WTC11 (cell line): ENCODE results near the gene TRIM44. TPM values are rescaled to one million over a fixed set of nuclear protein-coding genes. Genes with fewer than 3 reads are reported as not detected.

Experiments
- ATAC-seq: fragments of 200-7000 bp; cut with Tn5 transposase; 2 replicates; pipeline ENCODE4 v1.10.0; 2021; ENCODE audit warnings: mild to moderate bottlenecking, moderate library complexity
- CTCF ChIA-PET: fragments of 300-600 bp; sonication (Branson Sonifier 250); formaldehyde crosslinking; loops from one replicate; lab custom pipeline; 2021; ENCODE audit warnings: antibody characterized with exemption; lab: Charles Lee
- POLR2A ChIA-PET: fragments of 350-600 bp; sonication (Branson Sonifier 250); formaldehyde crosslinking; loops from one replicate; lab custom pipeline; 2021; ENCODE audit warnings: antibody characterized with exemption; lab: Charles Lee
- DNase-seq: peaks from one replicate; pipeline ENCODE4 v3.0.0; 2021; ENCODE audit warnings: low spot score
- H3K27ac Mint-ChIP-seq: 2 replicates; pipeline ENCODE4 v1.8.0; 2021; ENCODE audit warnings: mixed read lengths
- H3K27me3 Mint-ChIP-seq: 2 replicates; pipeline ENCODE4 v1.8.0; 2021; ENCODE audit warnings: low read depth, mild to moderate bottlenecking, moderate library complexity, mixed read lengths
- H3K36me3 Mint-ChIP-seq: 2 replicates; pipeline ENCODE4 v1.8.0; 2021; ENCODE audit warnings: mixed read lengths
- H3K4me1 Mint-ChIP-seq: 2 replicates; pipeline ENCODE4 v1.8.0; 2022; ENCODE audit warnings: mixed read lengths
- H3K4me3 Mint-ChIP-seq: 2 replicates; pipeline ENCODE4 v1.8.0; 2021; ENCODE audit warnings: mild to moderate bottlenecking, moderate library complexity, mixed read lengths
- H3K9me3 Mint-ChIP-seq: 2 replicates; pipeline ENCODE4 v1.8.0; 2021; ENCODE audit warnings: mixed read lengths
- AFF4 ChIP-seq: sonication (generic); formaldehyde crosslinking; IDR thresholded peaks from 2 replicates; pipeline ENCODE4 v1.8.1; 2023; ENCODE audit warnings: mild to moderate bottlenecking, missing genetic modification reagents, borderline replicate concordance
- AR ChIP-seq: fragments of 250-450 bp; sonication (Bioruptor Pico); IDR thresholded peaks from 2 replicates; pipeline ENCODE4 v1.9.0; 2021; ENCODE audit warnings: mild to moderate bottlenecking
- ATF3 ChIP-seq: sonication (generic); formaldehyde crosslinking; conservative IDR thresholded peaks from 2 replicates; pipeline ENCODE4 v1.8.1; 2022; ENCODE audit warnings: mild to moderate bottlenecking, missing genetic modification reagents
- E2F4 ChIP-seq: sonication (generic); formaldehyde crosslinking; IDR thresholded peaks from 2 replicates; pipeline ENCODE4 v1.8.1; 2022; ENCODE audit warnings: low read depth, mild to moderate bottlenecking, moderate library complexity, missing genetic modification reagents, borderline replicate concordance
- ESRRA ChIP-seq: sonication (generic); formaldehyde crosslinking; IDR thresholded peaks from 2 replicates; pipeline ENCODE4 v1.8.1; 2022; ENCODE audit warnings: mild to moderate bottlenecking, missing genetic modification reagents, borderline replicate concordance
- ETV6 ChIP-seq: sonication (generic); formaldehyde crosslinking; IDR thresholded peaks from 2 replicates; pipeline ENCODE4 v1.8.1; 2022; ENCODE audit warnings: mild to moderate bottlenecking, missing genetic modification reagents
- FOXJ3 ChIP-seq: sonication (generic); formaldehyde crosslinking; IDR thresholded peaks from 2 replicates; pipeline ENCODE4 v1.9.0; 2021; ENCODE audit warnings: missing genetic modification reagents, mild to moderate bottlenecking, borderline replicate concordance
- FOXK1 ChIP-seq: sonication (generic); formaldehyde crosslinking; IDR thresholded peaks from 2 replicates; pipeline ENCODE4 v1.8.0; 2022; ENCODE audit warnings: mild to moderate bottlenecking, moderate library complexity, missing genetic modification reagents
- FOXP4 ChIP-seq: sonication (generic); formaldehyde crosslinking; IDR thresholded peaks from 2 replicates; pipeline ENCODE4 v1.8.0; 2022; ENCODE audit warnings: mild to moderate bottlenecking, missing genetic modification reagents
- HMGA2 ChIP-seq: fragments of 250-450 bp; sonication (Bioruptor Pico); IDR thresholded peaks from 2 replicates; pipeline ENCODE4 v1.4.0; 2021; ENCODE audit warnings: mild to moderate bottlenecking, moderate library complexity
- JAZF1 ChIP-seq: fragments of 250-450 bp; sonication (Bioruptor Pico); IDR thresholded peaks from 2 replicates; pipeline ENCODE4 v1.9.0; 2021; ENCODE audit warnings: moderate library complexity, mild to moderate bottlenecking, inconsistent platforms
- MAX ChIP-seq: sonication (generic); formaldehyde crosslinking; IDR thresholded peaks from 2 replicates; pipeline ENCODE4 v1.8.0; 2022; ENCODE audit warnings: mild to moderate bottlenecking, missing genetic modification reagents
- NFATC4 ChIP-seq: fragments of 250-450 bp; sonication (Bioruptor Pico); IDR thresholded peaks from 2 replicates; pipeline ENCODE4 v1.9.0; 2021; ENCODE audit warnings: mild to moderate bottlenecking
- NFE2L1 ChIP-seq: sonication (generic); formaldehyde crosslinking; IDR thresholded peaks from 2 replicates; pipeline ENCODE4 v1.8.1; 2023; ENCODE audit warnings: missing genetic modification reagents
- NFYB ChIP-seq: sonication (generic); formaldehyde crosslinking; conservative IDR thresholded peaks from 2 replicates; pipeline ENCODE4 v1.8.0; 2022; ENCODE audit warnings: low read depth, missing genetic modification reagents
- NR3C1 ChIP-seq: sonication (generic); formaldehyde crosslinking; conservative IDR thresholded peaks from 2 replicates; pipeline ENCODE4 v1.8.1; 2023; ENCODE audit warnings: low read depth, mild to moderate bottlenecking, missing genetic modification reagents
- OVOL2 ChIP-seq: fragments of 250-450 bp; sonication (Bioruptor Pico); IDR thresholded peaks from 2 replicates; pipeline ENCODE4 v1.9.0; 2021; ENCODE audit warnings: mild to moderate bottlenecking, borderline replicate concordance
- PREB ChIP-seq: sonication (generic); formaldehyde crosslinking; IDR thresholded peaks from 2 replicates; pipeline ENCODE4 v1.8.1; 2022; ENCODE audit warnings: mild to moderate bottlenecking, missing genetic modification reagents, moderate library complexity, borderline replicate concordance
- ZNF396 ChIP-seq: fragments of 250-450 bp; sonication (Bioruptor Pico); IDR thresholded peaks from 2 replicates; pipeline ENCODE4 v1.8.0; 2021; ENCODE audit warnings: mild to moderate bottlenecking, moderate library complexity, borderline replicate concordance
- ZNF416 ChIP-seq: fragments of 250-450 bp; sonication (Bioruptor Pico); IDR thresholded peaks from 2 replicates; pipeline ENCODE4 v1.9.0; 2021; ENCODE audit warnings: mild to moderate bottlenecking, inconsistent platforms
- total RNA-seq: library from RNA; stranded (reverse); gene quantifications from 3 replicates; pipeline ENCODE4 v1.2.3, GENCODE V29; 2021

TRIM44 gene
- total RNA-seq, 1 experiment from 2014 or later: 27.4 TPM

- TF ChIP-seq AR (CRISPR knock-in tag): no peak
These were observed 193.1 kb downstream of the TRIM44 start (continued) for GRCh38 chr11:35855671-35856070.

GRCh38 chr11:35856259-35856658 lies 193.7 kb downstream of the TRIM44 start:
- TF ChIP-seq FOXJ3 (no peak), MAX (CRISPR knock-in tag) (no peak), FOXP4 (CRISPR knock-in tag) (no peak)
- Mint-ChIP-seq H3K4me3 (no peak overlapping the region), H3K27me3 (no peaks in the 10 kb centered on the region; the same call in 1 of the 2 replicates), H3K36me3 (no peaks in the 10 kb centered on the region), H3K9me3 (peaks cover 13% of the 10 kb centered on the region), H3K27ac (no peak overlapping the region), H3K4me1 (peaks cover 12% of the 10 kb centered on the region; the same call in 1 of the 2 replicates)
- no peak for ATAC-seq
- POLR2A ChIA-PET: no interaction called here
- CTCF ChIA-PET: no interaction called here
- no peak for DNase-seq

- no peak for TF ChIP-seq E2F4 (CRISPR knock-in tag)
- TF ChIP-seq PREB: no peak
- TF ChIP-seq NFYB (CRISPR knock-in tag): no peak
- no peak for TF ChIP-seq NFATC4
- no peak for TF ChIP-seq ZNF396 (CRISPR knock-in tag)
- TF ChIP-seq FOXK1 (CRISPR knock-in tag): no peak
- TF ChIP-seq OVOL2: no peak
- no peak for TF ChIP-seq NFE2L1 (CRISPR knock-in tag)
- no peak for TF ChIP-seq ZNF416
- TF ChIP-seq ETV6 (CRISPR knock-in tag): no peak
- H3K4me1 Mint-ChIP-seq: peaks cover 12% of the 10 kb centered on the region; the same call in 1 of the 2 replicates
- CTCF ChIA-PET: no interaction called here
- no peaks in the 10 kb centered on the region; the same call in 1 of the 2 replicates for H3K27me3 Mint-ChIP-seq
- peaks cover 13% of the 10 kb centered on the region for H3K9me3 Mint-ChIP-seq
- no peak for ATAC-seq
- POLR2A ChIA-PET: no interaction called here
- no peaks in the 10 kb centered on the region for H3K36me3 Mint-ChIP-seq
- no peak overlapping the region for H3K4me3 Mint-ChIP-seq
- DNase-seq: no peak
- no peak overlapping the region for H3K27ac Mint-ChIP-seq
These were observed 194.2 kb downstream of the TRIM44 start for GRCh38 chr11:35856756-35857155.

GRCh38 chr11:35857922-35858321 lies 195.3 kb downstream of the TRIM44 start:
- ChIA-PET POLR2A (no interaction called here), CTCF (no interaction called here)
- Mint-ChIP-seq H3K4me1 (peaks cover 10% of the 10 kb centered on the region; the same call in 1 of the 2 replicates), H3K36me3 (no peaks in the 10 kb centered on the region), H3K27ac (no peak overlapping the region), H3K27me3 (no peaks in the 10 kb centered on the region; the same call in 1 of the 2 replicates), H3K9me3 (peaks cover 13% of the 10 kb centered on the region), H3K4me3 (no peak overlapping the region)
- DNase-seq (no peak), ATAC-seq (no peak)
- TF ChIP-seq ZNF396 (CRISPR knock-in tag): no peak
- no peak for TF ChIP-seq OVOL2
- no peak for TF ChIP-seq HMGA2 (CRISPR knock-in tag)
- no peak for TF ChIP-seq NFATC4
- no peak for TF ChIP-seq NR3C1
- no peak for TF ChIP-seq ATF3
- no peak for TF ChIP-seq AFF4
- no peak for TF ChIP-seq JAZF1 (CRISPR knock-in tag)
- TF ChIP-seq ESRRA: no peak
